GM21825 (cell line): Measurements from ENCODE around the gene SIGLEC6.
"Not testable (repeated sequence)": the region's sequence is repeated elsewhere in the genome, so short reads cannot be mapped to it uniquely, and the experiment has no call there.

ENCODE experiments used
- ATAC-seq: cut with Tn5 transposase; IDR thresholded peaks from one replicate; pipeline ENCODE4 v1.9.1; 2021; ENCODE audit warnings: mild to moderate bottlenecking, moderate library complexity; ENCODE audit not compliant: unreplicated experiment

The SIGLEC6 gene

GRCh38 chr19:51509823-51510660 is 21.4 kb downstream of the SIGLEC6 start:
- no peak for ATAC-seq

- no peak for ATAC-seq
Measured at GRCh38 chr19:51508059-51508733, 23.3 kb downstream of the SIGLEC6 start.

GRCh38 chr19:51507640-51508058 is 23.8 kb downstream of the SIGLEC6 start:
- no peak for ATAC-seq

- ATAC-seq: no peak
Measured at GRCh38 chr19:51507192-51507591, 24.3 kb downstream of the SIGLEC6 start.

- no peak for ATAC-seq
Measured at GRCh38 chr19:51505904-51506303, 25.6 kb downstream of the SIGLEC6 start.

- ATAC-seq: no peak
Measured at GRCh38 chr19:51503896-51504295, 27.6 kb downstream of the SIGLEC6 start.

- no peak for ATAC-seq
Measured at GRCh38 chr19:51503286-51503817, 28.1 kb downstream of the SIGLEC6 start.

- no peak for ATAC-seq
Measured at GRCh38 chr19:51501594-51502263, 29.7 kb downstream of the SIGLEC6 start, which contains the start of gene SIGLEC12. TSS of gene SIGLEC12 (minus strand) at chr19:51501800. CDS start at chr19:51501733, 67 bp downstream.

- not testable (repeated sequence) for ATAC-seq
Measured at GRCh38 chr19:51500931-51501330, 30.5 kb downstream of the SIGLEC6 start.

- ATAC-seq: no peak
Measured at GRCh38 chr19:51497666-51498065, 33.8 kb downstream of the SIGLEC6 start.

- ATAC-seq: no peak
Measured at GRCh38 chr19:51493776-51494175, 37.7 kb downstream of the SIGLEC6 start.

GRCh38 chr19:51491586-51491985 is 39.9 kb downstream of the SIGLEC6 start:
- no peak for ATAC-seq

- ATAC-seq: no peak
Measured at GRCh38 chr19:51490676-51491075, 40.8 kb downstream of the SIGLEC6 start.

- ATAC-seq: no peak
Measured at GRCh38 chr19:51489113-51489512, 42.4 kb downstream of the SIGLEC6 start.

- no peak for ATAC-seq
Measured at GRCh38 chr19:51488491-51488890, 43.0 kb downstream of the SIGLEC6 start.

GRCh38 chr19:51485960-51486660 is 45.4 kb downstream of the SIGLEC6 start:
- ATAC-seq: no peak

- ATAC-seq: no peak
Measured at GRCh38 chr19:51480590-51480989, 50.9 kb downstream of the SIGLEC6 start.

GRCh38 chr19:51479531-51480331 is 51.7 kb downstream of the SIGLEC6 start:
- ATAC-seq: no peak

GRCh38 chr19:51478381-51479234 is 52.9 kb downstream of the SIGLEC6 start, which contains the start of gene CEACAM18:
TSS of gene CEACAM18 (plus strand) at chr19:51478539.
- ATAC-seq: no peak
